GM12874 (cell line): ENCODE results near the gene NACC2.

ENCODE experiments used
- TF ChIP-seq, protein P1 (sequence below): IDR thresholded peaks from 2 replicates; pipeline ENCODE4 v1.5.1; 2011; ENCODE audit warnings: low read depth, mild to moderate bottlenecking, control low read depth, low read length, moderate library complexity; ENCODE audit not compliant: insufficient read depth

The NACC2 gene

DNA sequence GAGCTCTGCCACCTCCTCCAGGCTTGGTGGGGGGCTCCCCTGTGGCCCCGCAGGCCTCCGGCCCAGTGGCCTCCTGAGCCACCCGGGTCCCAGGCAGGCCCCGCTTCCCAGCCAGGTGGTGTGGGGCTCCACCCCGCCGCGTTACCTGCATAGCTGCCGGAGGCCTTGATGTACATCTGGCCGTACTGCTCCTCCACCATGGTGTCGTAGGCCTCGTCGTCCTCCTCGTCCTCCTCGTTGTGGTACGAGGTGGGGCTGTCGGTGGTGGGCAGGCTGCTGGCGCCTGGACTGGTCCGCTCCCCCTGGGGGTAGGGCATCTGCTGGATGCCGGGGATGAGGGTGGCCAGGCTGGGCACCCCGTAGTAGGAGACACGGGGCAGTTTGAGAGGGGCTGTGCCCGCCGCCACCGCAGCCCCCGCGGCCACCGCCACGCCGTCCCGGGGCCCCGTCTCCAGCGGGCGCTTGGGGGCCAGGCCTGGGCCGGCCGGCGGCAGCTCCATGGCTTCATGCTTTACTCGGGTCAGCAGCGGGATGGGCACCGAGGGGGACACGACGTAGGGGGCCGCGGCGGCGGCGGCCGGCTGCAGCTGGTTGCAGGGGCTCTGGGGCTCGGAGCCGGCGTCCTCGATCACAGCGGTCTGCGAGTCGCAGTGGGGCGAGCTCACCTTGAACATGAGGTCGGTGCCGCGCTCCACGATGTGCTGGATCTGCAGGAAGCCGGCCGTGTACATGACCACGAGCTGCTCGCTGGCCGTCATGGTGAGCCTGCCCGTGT, 45.4 kb downstream of the NACC2 start:
- TF ChIP-seq, protein P1, sequence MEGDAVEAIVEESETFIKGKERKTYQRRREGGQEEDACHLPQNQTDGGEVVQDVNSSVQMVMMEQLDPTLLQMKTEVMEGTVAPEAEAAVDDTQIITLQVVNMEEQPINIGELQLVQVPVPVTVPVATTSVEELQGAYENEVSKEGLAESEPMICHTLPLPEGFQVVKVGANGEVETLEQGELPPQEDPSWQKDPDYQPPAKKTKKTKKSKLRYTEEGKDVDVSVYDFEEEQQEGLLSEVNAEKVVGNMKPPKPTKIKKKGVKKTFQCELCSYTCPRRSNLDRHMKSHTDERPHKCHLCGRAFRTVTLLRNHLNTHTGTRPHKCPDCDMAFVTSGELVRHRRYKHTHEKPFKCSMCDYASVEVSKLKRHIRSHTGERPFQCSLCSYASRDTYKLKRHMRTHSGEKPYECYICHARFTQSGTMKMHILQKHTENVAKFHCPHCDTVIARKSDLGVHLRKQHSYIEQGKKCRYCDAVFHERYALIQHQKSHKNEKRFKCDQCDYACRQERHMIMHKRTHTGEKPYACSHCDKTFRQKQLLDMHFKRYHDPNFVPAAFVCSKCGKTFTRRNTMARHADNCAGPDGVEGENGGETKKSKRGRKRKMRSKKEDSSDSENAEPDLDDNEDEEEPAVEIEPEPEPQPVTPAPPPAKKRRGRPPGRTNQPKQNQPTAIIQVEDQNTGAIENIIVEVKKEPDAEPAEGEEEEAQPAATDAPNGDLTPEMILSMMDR = no peak

- TF ChIP-seq, protein P1 = no peak
Observed at GRCh38 chr9:136048560-136049411, 46.3 kb downstream of the NACC2 start.

GRCh38 chr9:136047775-136048559, 47.1 kb downstream of the NACC2 start:
- TF ChIP-seq, protein P1 = no peak

DNA sequence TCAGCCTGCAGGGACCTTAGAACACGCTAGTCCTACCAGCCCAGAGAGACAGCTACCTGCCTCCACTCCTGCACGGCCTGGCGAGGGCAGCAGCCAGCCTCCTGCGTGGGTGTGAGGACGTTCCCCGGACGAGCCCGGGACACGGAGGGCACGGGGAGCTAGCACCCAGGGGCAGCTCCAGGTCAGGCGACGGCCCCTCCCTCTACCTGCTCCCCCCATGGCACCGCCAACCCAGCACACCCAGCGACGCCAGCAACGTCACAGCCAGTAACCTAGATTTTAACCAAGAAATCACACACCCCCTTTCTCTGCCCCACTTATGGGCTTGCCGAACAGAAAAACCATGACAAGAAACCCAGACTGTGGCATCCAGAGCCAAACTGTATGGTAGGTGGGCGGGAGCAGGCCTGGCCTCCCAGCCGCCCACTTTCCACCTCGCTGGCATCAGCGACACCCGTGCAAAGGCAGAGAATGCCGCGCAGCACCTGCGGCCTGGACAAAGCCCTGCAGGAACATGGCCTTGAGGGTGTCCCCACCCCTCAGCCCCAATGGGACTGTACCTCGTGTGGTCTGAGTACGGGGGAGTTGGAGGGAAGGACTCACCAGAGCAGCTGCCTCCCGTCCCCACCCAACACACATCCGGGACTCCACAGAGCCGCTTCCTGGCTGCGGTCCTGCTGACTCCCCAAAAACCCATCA, 47.9 kb downstream of the NACC2 start:
- TF ChIP-seq, protein P1 = no peak

DNA sequence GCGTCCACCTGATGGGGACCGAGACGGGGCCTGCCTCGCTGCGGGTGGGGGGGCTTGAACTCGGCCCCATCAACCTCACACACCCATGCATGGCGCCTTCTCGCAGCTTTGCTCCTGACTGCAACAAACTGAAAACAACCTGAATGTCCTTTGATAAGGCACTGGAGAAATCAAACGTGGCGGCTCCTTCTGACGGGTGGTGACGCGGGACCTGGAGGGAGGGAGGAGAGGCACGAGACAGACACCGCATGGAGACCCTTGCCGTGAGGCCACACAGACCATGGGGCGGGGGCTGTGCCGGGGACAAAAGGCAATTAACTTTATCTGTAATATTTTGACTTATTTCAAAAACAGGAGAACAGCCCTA, 48.6 kb downstream of the NACC2 start:
- TF ChIP-seq, protein P1 = no peak

DNA sequence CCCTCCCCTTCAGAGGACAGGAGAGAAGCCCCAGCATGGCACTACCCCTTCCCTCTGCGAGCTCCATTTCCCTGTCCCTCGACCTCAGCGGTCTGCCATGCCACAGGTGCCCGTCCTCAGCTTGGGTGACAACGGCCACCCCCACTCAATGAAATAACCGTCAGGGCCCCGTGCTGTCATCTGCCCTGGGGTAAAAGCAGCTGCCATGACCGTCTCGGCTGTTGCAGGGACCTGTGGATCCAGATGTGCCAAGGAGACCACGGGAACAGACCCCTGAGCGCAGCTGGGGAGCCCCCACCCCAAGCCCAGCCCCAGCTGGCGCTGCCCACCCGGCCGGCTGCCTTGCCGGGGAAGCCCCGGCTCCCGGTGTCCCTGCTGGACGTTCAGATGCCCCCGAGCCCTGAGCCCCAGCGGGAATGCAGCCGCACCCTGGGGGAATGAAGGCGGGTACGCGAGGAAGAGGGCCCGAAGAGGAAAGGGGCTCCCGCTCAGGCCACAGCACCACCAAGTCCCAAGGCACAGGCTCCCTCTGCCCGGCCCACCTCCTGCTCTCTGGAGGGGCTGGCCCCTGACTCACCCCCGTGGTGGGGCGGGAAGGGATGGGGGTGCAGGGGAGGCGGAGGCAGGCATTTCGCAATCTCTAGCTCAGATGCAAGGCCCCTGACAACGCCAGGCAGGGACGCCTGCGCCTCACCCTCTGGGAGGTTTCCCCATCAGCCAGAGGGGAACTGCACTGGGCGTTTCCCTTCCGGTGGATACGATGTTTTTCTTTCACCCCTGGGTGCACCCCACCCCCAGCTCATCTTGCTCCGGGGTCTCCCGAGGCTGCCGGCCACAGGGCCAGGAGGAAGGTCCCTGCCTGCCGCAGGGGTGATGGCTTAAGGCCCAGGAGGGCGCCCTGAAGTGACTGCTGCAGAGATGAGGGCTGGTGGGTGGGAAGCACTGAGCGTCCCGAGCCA, 49.2 kb downstream of the NACC2 start:
- TF ChIP-seq, protein P1 = no peak
